ENCODE measurements around the gene LCOR. TPM values are rescaled to one million over a fixed set of nuclear protein-coding genes. Genes with fewer than 3 reads are reported as not detected.

LCOR gene
- total RNA-seq, 2 experiments from 2014 or later: 33.8 to 38.7 TPM

DNA sequence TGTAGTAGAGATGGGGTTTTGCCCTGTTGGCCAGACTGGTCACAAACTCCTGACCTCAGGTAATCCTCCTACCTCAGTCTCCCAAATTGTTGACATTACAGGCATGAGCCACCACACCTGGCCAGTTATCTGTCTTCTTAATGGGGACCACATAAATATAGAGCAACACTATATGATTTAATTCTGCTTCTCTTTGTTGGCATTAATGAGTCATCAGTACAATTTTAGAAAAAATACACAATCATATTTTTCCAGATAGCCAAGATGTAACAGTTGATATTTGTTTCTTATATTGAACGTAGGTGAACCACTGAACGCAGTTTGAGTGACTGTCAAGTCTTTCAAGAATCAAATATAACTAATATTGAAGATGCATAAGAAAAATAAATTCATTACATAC, 48.5 kb downstream of the LCOR start:
- peaks cover 25% of the 10 kb centered on the region for H3K36me3 Mint-ChIP-seq
- POLR2A ChIA-PET: no interaction called here
- ATAC-seq (ENCODE audit: low read depth) (no peak), DNase-seq (no peak)
- no peak overlapping the region for H3K27ac Mint-ChIP-seq
- no peak overlapping the region for H3K4me3 Mint-ChIP-seq
- no peaks in the 10 kb centered on the region for H3K27me3 Mint-ChIP-seq
- H3K4me1 Mint-ChIP-seq: peaks cover 12% of the 10 kb centered on the region
- H3K9me3 Mint-ChIP-seq: peaks cover 2% of the 10 kb centered on the region

DNA sequence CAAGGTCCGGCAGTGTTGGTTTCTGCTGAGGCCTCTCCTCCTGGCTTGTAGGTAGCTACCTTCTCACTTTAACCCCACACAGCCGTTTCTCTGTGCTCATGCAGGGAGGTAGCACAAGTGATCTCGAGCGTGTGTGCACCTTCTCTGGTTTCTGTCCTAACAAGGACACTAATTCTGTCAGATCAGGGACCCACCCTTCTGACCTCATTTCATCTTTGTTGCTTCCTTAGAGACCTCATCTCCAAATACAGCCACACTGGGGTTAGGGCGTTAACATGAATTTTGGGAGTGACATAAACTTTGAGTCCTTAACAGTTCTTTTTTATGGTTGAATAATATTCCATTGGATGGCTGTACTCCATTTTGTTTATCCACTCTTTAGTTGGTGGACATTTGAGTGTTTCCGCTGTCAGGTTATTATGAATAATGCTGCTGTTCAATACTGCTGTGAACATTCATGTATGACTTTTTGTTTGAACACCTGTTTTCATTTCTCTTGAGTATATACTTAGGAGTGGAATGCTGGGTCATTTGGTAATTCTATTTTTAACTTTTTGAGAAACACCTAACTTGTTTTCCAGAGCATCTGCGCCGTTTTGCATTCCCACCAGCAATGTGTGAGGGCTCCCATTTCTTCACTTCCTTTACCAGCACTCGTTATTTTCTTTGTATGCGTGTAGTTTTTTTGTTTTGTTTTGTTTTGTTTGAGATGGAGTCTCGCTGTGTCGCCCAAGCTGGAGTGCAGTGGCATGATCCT, 57.5 kb downstream of the LCOR start:
- Mint-ChIP-seq H3K36me3 (peaks cover 53% of the 10 kb centered on the region), H3K27me3 (no peaks in the 10 kb centered on the region), H3K27ac (no peak overlapping the region), H3K4me3 (no peak overlapping the region), H3K4me1 (peaks cover 12% of the 10 kb centered on the region), H3K9me3 (peaks cover 3% of the 10 kb centered on the region)
- POLR2A ChIA-PET: no interaction called here
- DNase-seq: no peak
- no peak for ATAC-seq (ENCODE audit: low read depth)

DNA sequence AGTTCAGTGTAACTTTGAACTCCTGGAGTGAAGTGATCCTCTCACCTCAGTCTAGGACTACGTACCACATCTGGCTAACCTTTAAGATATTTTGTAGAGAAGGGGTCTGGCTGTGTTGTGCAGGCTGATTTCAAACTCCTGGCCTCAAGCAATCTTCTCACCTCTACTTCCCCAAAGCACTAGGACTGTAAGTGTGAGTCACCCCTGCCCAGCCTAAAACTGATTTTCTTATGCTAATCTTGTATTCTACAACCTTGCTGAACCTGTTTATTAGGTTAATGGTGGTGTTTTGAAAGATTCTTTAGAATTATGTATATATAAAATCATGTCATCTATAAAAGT, 58.0 kb downstream of the LCOR start:
- POLR2A ChIA-PET: no interaction called here
- Mint-ChIP-seq H3K4me3 (no peak overlapping the region), H3K27ac (no peak overlapping the region), H3K27me3 (no peaks in the 10 kb centered on the region), H3K4me1 (peaks cover 15% of the 10 kb centered on the region), H3K9me3 (peaks cover 3% of the 10 kb centered on the region), H3K36me3 (peaks cover 55% of the 10 kb centered on the region)
- ATAC-seq (ENCODE audit: low read depth): no peak
- DNase-seq: no peak

DNA sequence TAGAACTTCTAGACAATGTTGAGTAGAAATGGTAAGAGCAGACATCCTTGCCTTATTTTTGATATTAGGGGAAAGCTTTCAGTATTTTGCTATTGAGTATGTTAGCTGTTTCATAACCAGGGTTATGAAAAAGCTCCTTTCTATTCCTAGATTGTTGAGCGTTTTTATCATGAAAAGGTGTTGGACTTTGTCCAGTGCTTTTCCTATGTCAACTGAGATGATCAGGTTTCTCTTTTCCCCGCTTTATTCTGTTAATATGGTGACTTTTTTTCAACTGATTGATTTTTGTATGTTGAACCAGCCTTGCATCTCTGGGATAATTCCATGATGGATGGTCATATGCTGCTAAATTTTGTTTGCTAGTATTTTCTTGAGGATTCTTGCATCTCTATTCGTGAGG, 58.5 kb downstream of the LCOR start:
- Mint-ChIP-seq H3K27ac (no peak overlapping the region), H3K36me3 (peaks cover 58% of the 10 kb centered on the region), H3K4me1 (peaks cover 16% of the 10 kb centered on the region), H3K4me3 (no peak overlapping the region), H3K9me3 (peaks cover 3% of the 10 kb centered on the region), H3K27me3 (no peaks in the 10 kb centered on the region)
- DNase-seq (no peak), ATAC-seq (ENCODE audit: low read depth) (no peak)
- POLR2A ChIA-PET: no interaction called here

DNA sequence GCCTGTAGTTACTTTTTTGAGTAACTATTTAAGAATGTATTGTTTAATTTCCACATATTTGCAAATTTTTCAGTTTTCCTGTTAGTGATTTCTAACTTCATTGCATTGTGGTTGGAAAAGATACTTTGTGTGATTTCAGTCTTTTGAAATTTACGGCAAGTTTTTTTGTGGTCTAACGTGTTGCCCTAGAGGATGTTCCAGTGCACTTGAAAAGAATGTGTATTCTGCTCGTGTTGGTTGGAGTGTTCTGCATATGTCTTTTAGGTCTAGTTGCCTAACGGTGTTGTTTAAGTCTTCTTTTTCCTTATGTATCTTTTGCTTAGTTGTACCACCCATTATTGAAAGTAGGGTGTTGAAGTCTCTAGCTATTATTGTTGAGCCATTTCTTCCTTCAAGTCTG, 59.7 kb downstream of the LCOR start:
- ATAC-seq (ENCODE audit: low read depth) (peak; percentile 45), DNase-seq (no peak)
- no peaks in the 10 kb centered on the region for H3K27me3 Mint-ChIP-seq
- peaks cover 3% of the 10 kb centered on the region for H3K9me3 Mint-ChIP-seq
- peaks cover 50% of the 10 kb centered on the region for H3K36me3 Mint-ChIP-seq
- H3K27ac Mint-ChIP-seq: no peak overlapping the region
- no peak overlapping the region for H3K4me3 Mint-ChIP-seq
- POLR2A ChIA-PET: no interaction called here
- H3K4me1 Mint-ChIP-seq: peaks cover 19% of the 10 kb centered on the region

DNA sequence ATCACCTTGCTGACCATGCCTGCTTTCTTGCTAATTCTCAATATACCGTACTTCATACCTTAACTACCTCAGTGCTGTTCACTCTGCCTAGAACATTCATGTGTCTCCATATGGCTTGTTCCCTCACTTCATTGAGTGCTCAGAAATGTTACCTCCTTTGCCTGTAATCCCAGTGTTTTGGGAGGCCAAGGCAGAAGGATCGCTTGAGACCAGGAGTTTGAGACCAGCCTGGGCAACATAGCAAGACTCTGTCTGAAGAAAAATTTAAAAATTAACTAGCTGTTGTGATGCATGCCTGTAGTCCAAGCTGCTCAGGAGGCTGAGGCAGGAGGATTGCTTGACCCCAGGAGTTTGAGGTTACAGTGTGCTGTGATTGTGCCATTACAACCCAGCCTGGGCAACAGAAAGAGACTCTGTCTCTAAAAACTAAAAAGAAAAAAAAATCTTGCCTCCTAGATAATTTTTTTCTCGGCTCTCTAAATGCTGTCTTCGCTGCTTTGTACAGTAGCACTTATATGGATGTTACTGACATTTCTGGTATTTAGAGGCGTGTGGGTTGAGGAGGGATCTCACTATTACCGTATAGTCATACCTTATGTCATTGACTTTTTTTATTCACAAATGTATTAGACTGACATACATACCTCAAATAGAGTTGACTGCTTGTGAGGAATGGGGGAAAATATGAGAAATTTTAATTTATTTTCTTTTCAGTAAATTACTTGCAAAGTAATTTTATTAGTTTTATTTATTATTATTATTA, 63.7 kb downstream of the LCOR start:
- DNase-seq (no peak), ATAC-seq (ENCODE audit: low read depth) (no peak)
- POLR2A ChIA-PET: no interaction called here
- Mint-ChIP-seq H3K27ac (no peak overlapping the region), H3K9me3 (peaks cover 3% of the 10 kb centered on the region), H3K36me3 (peaks cover 30% of the 10 kb centered on the region), H3K27me3 (no peaks in the 10 kb centered on the region), H3K4me1 (peaks cover 25% of the 10 kb centered on the region), H3K4me3 (no peak overlapping the region)

DNA sequence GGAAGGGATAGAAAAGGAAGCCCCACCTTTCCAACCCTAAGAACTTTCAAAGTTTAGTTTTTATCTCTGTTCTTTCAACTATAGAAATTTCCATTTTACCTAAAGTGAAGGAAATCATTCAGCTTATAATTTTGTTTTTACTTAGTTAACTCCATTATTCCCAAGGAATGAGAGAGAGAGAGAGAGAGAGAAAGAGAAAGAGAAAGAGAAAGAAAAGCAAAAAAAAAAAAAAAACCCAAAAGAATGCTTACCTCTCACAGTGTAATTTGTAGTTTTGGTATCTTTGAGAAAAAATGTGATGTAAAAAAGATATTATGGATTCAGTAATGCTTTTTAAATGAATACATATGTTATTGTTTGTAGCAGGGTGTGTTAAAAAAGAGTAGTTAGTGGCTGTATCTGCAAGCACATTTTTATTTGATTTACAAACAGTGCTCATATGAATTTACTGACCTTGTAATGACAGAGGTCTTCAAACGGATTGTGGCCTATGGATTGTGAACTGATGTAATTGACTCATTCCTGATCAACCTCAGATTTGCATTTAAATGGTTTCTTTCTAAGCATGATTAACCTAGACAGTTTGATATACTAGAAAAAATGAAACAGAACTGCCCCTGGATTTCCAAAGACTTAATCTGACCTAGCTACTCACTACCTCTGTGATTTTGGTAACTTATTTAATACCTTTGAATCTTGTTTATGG, 64.9 kb downstream of the LCOR start:
- Mint-ChIP-seq H3K9me3 (peaks cover 3% of the 10 kb centered on the region), H3K27ac (no peak overlapping the region), H3K4me3 (peak overlapping the region; percentile 12), H3K27me3 (no peaks in the 10 kb centered on the region), H3K4me1 (peaks cover 22% of the 10 kb centered on the region), H3K36me3 (peaks cover 28% of the 10 kb centered on the region)
- DNase-seq (no peak), ATAC-seq (ENCODE audit: low read depth) (no peak)
- POLR2A ChIA-PET: interaction anchor here (0.6 to 0.7 kb wide), 2 partner anchors 17 to 26 kb away, joined by 3 read pairs; no protein-coding TSS in a partner anchor

DNA sequence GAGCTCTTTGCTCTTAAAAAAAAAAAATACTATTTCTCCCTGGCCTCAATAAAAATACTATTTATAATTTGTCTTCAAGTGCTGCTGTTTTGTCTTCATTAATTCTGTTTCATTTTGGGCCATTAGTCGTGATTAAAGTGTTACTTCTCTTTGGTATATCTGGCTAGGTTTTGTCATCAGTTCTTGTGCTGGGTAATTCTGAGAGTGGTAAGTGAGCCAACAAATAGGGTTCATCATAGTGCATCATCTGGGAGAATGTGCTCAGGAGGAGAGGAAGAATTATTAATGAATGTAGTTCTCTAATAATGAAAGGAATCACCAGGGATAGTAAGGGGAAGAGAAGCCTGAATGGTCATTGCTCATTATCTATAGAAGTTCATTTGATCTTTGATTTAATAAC, 70.0 kb downstream of the LCOR start:
- no peak overlapping the region for H3K27ac Mint-ChIP-seq
- ATAC-seq (ENCODE audit: low read depth): no peak
- peaks cover 14% of the 10 kb centered on the region for H3K36me3 Mint-ChIP-seq
- DNase-seq: no peak
- H3K4me1 Mint-ChIP-seq: peaks cover 13% of the 10 kb centered on the region
- no peaks in the 10 kb centered on the region for H3K27me3 Mint-ChIP-seq
- no peak overlapping the region for H3K4me3 Mint-ChIP-seq
- POLR2A ChIA-PET: no interaction called here
- peaks cover 2% of the 10 kb centered on the region for H3K9me3 Mint-ChIP-seq

DNA sequence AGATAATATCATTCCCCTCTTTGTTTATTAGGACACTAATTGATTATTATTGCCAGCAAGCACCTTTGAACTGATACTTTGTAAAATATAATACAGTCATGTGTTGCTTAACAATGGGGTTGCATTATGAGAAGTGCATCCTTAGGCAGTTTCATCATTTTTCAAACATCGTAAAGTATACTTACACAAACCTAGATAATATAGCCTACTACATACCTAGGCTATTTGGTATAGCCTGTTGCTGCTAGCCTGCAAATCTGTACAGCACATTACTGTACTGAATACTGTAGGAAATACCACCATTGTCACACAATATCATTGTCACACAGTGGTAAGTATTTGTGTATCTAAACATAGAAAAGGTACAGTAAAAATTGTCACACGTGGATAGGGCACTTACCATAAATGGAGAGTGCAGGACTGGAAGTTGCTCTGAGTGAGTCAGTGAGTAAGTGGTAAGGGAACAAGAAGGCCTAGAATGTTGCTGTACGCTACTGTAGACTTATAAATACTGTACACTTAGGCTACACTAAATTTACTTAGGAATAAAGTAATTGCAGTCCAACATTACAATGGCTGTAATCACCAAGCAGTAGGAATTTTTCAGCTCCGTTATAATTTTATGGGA, 70.7 kb downstream of the LCOR start:
- no peaks in the 10 kb centered on the region for H3K27me3 Mint-ChIP-seq
- POLR2A ChIA-PET: no interaction called here
- no peak overlapping the region for H3K4me3 Mint-ChIP-seq
- ATAC-seq (ENCODE audit: low read depth) (no peak), DNase-seq (no peak)
- peaks cover 14% of the 10 kb centered on the region for H3K36me3 Mint-ChIP-seq
- H3K9me3 Mint-ChIP-seq: peaks cover 2% of the 10 kb centered on the region
- peaks cover 8% of the 10 kb centered on the region for H3K4me1 Mint-ChIP-seq
- no peak overlapping the region for H3K27ac Mint-ChIP-seq

DNA sequence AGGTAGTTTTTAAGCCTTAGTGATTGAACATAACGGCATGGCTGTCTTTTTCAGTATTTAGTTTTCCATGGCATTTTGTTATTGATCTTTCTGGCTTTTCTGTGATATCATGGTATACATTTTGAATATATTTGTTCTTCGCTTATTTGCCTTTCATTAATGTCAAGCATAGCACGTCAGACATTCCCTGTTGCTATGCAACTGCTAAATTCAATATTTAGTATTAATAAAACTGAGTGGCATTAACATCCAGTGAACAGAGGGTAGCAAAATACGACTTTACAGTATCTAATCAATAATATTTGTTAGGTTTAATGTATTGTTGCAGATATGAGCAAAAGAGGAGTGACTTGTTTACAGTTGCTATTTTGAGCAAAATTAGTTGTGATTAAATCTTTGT, 72.5 kb downstream of the LCOR start:
- no peaks in the 10 kb centered on the region for H3K27me3 Mint-ChIP-seq
- POLR2A ChIA-PET: no interaction called here
- DNase-seq: no peak
- H3K36me3 Mint-ChIP-seq: peaks cover 18% of the 10 kb centered on the region
- no peak overlapping the region for H3K4me3 Mint-ChIP-seq
- H3K27ac Mint-ChIP-seq: no peak overlapping the region
- H3K9me3 Mint-ChIP-seq: peaks cover 2% of the 10 kb centered on the region
- ATAC-seq (ENCODE audit: low read depth): no peak
- peaks cover 7% of the 10 kb centered on the region for H3K4me1 Mint-ChIP-seq

DNA sequence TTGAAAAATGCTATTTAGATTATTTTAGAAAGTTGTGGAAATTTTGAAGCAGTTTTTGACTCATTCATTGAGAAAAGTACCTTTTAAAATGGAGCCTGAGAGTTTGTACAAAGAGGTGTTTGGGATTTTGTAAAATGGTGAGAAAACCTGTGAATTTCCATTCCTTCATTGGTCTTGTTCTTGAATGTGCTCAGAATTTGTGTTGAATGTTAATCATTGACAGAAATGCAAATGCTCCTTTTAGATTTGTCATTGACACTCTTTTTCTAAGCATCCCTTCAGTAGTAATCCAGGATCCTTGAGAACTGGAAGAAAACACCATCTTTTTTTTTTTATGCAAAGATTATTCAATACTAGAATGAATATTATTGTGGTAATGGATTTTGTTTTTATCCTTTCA, 74.8 kb downstream of the LCOR start:
- DNase-seq: no peak
- peaks cover 10% of the 10 kb centered on the region for H3K4me1 Mint-ChIP-seq
- no peak overlapping the region for H3K27ac Mint-ChIP-seq
- no peak for ATAC-seq (ENCODE audit: low read depth)
- H3K36me3 Mint-ChIP-seq: peaks cover 10% of the 10 kb centered on the region
- H3K4me3 Mint-ChIP-seq: no peak overlapping the region
- POLR2A ChIA-PET: no interaction called here
- no peaks in the 10 kb centered on the region for H3K27me3 Mint-ChIP-seq
- no peaks in the 10 kb centered on the region for H3K9me3 Mint-ChIP-seq

DNA sequence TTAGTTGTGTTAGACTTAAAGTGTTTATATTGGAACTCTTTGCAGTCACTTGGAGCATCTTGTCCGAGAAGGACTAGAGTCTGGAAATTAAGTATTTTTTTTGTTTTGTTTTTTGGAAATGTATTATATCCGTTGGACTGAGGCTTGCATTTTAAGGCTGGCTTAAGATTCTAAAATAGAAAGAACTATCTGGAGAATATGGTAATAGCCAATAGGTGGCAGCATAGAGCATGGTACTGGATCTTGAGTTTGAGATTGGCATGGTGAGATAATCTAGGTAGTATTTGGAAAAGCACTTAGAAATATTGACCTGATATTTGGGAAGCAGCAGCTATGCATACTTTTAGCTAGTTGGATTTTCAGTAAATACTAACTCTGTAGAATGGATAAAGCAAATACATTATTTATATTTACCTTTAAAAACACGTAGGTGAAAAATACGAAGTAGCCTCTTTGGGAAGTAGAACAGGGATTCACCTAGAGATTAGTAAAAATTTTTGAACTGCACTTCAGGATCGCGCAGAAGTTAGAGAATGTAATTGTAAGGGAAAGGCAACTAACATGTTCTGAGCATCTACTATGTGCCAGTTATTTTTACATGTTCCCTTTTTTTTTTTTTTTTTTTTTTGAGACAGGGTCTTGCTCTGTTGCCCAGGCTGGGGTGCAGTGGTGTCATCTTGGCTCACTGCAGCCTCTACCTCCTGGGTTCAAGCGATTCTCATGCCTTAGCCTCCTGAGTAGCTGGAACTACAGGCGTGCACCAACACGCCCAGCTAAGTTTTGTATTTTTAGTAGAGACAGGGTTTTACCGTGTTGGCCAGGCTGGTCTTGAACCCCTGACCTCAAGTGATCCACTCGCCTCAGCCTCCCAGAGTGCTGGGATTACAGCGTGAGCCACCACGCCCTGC, 78.6 kb downstream of the LCOR start:
- POLR2A ChIA-PET: interaction anchor here (0.7 kb wide), 1 partner anchor 247 kb away, joined by 10 read pairs; no protein-coding TSS in a partner anchor

DNA sequence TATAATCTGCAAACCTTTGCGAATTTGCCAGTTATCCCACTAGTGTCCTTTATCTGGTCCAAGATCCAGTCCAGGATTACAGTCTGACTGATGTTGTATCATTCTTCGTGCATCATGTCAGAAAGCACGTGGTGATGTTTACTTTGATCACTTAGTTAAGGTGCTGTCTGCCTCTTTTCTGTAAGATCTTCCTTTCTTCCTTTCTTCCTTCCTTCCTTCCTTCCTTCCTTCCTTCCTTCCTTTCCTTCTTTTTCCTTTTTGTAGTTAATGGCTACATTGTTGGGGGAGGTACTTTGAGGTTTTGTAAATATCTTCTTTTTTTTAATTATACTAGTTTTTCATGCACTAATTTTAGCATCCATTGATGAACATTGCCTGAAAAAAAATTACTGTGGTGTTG, 80.3 kb downstream of the LCOR start:
- H3K4me3 Mint-ChIP-seq: no peak overlapping the region
- no peaks in the 10 kb centered on the region for H3K9me3 Mint-ChIP-seq
- DNase-seq (no peak), ATAC-seq (ENCODE audit: low read depth) (no peak)
- H3K27ac Mint-ChIP-seq: no peak overlapping the region
- POLR2A ChIA-PET: no interaction called here
- H3K36me3 Mint-ChIP-seq: peaks cover 18% of the 10 kb centered on the region
- H3K4me1 Mint-ChIP-seq: peaks cover 12% of the 10 kb centered on the region
- no peaks in the 10 kb centered on the region for H3K27me3 Mint-ChIP-seq

More for the DNA sequence above, 78.6 kb downstream of the LCOR start:
- peaks cover 10% of the 10 kb centered on the region for H3K4me1 Mint-ChIP-seq
- H3K27ac Mint-ChIP-seq: no peak overlapping the region
- H3K27me3 Mint-ChIP-seq: no peaks in the 10 kb centered on the region
- H3K4me3 Mint-ChIP-seq: no peak overlapping the region
- ATAC-seq (ENCODE audit: low read depth) (peak; percentile 42), DNase-seq (no peak)
- peaks cover 17% of the 10 kb centered on the region for H3K36me3 Mint-ChIP-seq
- H3K9me3 Mint-ChIP-seq: no peaks in the 10 kb centered on the region
